AG09319 (cell line): ENCODE results near the gene TMEM231.

Source experiments
- DNase-seq: peaks from one replicate; pipeline ENCODE4 v3.0.0-alpha.2; 2010; ENCODE audit warnings: low read depth; ENCODE audit errors: extremely low read depth
- CTCF ChIP-seq: IDR thresholded peaks from 2 replicates; pipeline ENCODE4 v1.5.1; 2011; ENCODE audit warnings: low read depth, mild to moderate bottlenecking, inconsistent platforms, low read length, moderate library complexity

Gene TMEM231

GRCh38 chr16:75589306-75589705, 33.3 kb upstream of the TMEM231 start:
- no peak for DNase-seq
- TF ChIP-seq CTCF, result no peak

DNA sequence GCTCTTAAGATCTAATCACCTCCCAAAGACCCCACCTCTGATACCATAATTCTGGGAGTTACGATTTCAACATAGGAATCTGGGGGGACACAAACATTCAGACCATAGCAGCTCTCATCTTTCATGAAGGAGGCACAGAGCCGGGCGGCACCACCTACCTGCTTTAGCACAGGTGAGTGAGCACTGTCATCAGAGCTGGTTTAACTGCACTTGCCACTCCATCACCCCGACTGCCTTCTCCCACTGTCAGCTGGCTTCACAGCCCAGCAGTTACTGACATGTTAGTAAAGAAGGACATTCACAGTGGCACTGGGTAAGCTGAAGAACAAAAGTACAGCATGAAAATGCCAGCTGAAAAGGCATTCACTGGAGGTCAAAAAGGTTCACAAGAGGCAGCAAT, 32.7 kb upstream of the TMEM231 start:
- DNase-seq, result no peak
- TF ChIP-seq CTCF, result no peak

GRCh38 chr16:75584108-75584507, 28.1 kb upstream of the TMEM231 start:
- no peak for DNase-seq
- no peak for TF ChIP-seq CTCF

DNA sequence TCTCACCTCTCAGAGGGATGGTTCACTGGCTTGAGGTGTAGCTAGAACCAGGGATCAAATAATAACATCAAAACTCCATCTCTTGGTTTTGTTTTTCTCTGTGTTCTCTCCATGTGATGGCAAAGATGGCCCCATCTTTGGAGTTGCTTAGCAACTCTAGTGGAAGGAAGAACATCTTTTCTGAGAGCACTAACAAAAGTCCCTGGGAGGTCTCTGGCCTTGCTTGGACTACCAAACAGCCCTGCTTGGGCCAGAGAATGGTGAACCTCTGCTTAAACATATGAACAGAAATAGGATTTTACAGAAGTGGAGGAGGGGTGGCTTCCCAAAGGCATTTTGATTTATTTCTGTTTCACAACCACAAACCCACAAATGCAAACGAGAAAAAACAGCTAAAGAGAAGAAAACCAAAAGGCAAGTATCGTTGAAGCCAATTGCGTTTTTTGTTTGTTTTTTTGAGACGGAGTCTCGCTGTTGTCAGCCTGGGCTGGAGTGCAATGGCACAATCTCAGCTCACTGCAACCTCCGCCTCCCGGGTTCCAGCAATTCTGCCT, 23.3 kb upstream of the TMEM231 start:
- DNase-seq, result no peak
- no peak for TF ChIP-seq CTCF

DNA sequence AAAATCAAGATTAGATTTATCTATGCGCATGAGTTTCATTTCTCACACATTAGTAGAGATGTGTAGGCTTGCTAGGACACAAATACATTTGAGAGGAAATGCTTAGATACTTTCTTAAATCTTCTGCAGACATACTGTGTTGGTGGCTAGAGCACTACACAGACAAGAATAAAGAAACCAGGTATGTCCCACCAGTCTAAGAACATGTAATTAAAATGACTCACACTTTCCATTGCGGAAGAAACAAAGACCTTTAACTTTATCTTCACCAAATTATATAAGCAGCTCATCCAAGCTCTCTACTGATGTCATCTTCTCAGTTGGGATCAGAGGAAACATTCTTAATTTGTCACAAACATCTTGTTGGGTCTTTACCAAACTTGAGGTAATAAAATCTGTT, 22.7 kb upstream of the TMEM231 start:
- TF ChIP-seq CTCF, result no peak
- DNase-seq, result no peak

DNA sequence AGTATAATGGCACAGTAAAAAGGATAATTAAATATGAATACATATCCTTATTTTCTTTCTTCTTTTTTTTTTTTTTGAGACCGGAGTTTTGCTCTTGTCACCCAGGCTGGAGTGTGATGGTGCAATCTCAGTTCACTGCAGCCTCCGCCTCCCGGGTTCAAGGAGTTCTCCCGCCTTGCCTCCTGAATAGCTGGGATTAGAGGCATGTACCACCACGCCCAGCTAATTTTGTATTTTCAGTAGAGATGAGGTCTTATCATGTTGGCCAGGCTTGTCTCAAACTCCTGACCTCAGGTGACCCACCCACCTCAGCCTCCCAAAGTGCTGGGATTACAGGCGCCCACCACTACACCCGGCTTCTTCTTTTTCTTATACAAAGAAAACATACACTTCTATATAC, 22.2 kb upstream of the TMEM231 start:
- TF ChIP-seq CTCF, result no peak
- no peak for DNase-seq

GRCh38 chr16:75576384-75576811, 20.3 kb upstream of the TMEM231 start:
- DNase-seq, result no peak
- no peak for TF ChIP-seq CTCF
